ENCODE data around the gene FKBP3. TPM values are rescaled to one million over a fixed set of nuclear protein-coding genes. Genes with fewer than 3 reads are reported as not detected.

Gene FKBP3
- total RNA-seq, 4 donors from 2014 or later = 21.0 to 23.5 (median 21.2) TPM

DNA sequence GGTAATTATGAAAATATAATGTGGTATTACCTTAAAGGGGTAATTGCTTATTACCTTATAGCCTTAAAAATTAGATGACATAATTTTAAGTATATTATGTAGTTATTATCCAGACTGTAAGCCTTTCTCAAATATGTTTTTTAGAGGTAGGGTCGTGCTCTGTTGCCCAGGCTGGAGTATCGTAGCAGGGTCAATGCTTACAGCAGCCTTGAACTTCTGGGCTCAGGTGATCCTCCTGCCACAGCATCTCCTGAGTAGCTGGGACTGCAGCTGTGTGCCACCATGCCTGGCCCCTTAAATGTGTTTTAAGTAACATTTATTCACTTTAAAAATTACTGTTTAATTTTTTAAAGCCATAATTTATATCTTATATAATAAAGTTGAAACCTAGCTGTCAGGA is 40.0 kb downstream of the FKBP3 start:
- intact Hi-C loops (cut with DNase I; ENCODE audit: low total_unique reads) = no loop called here
- WGBS, 2 donors = 96 to 100% methylated on average over 2 of the region's 2 CpGs
- TF ChIP-seq, protein P1, sequence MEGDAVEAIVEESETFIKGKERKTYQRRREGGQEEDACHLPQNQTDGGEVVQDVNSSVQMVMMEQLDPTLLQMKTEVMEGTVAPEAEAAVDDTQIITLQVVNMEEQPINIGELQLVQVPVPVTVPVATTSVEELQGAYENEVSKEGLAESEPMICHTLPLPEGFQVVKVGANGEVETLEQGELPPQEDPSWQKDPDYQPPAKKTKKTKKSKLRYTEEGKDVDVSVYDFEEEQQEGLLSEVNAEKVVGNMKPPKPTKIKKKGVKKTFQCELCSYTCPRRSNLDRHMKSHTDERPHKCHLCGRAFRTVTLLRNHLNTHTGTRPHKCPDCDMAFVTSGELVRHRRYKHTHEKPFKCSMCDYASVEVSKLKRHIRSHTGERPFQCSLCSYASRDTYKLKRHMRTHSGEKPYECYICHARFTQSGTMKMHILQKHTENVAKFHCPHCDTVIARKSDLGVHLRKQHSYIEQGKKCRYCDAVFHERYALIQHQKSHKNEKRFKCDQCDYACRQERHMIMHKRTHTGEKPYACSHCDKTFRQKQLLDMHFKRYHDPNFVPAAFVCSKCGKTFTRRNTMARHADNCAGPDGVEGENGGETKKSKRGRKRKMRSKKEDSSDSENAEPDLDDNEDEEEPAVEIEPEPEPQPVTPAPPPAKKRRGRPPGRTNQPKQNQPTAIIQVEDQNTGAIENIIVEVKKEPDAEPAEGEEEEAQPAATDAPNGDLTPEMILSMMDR (IDR thresholded peaks at IDR 0.05) = no peak
- no peak for TF ChIP-seq POLR2A (IDR thresholded peaks at IDR 0.05)
- H3K4me3 ChIP-seq (ENCODE audit: low read depth, poor library complexity, severe bottlenecking) = no peak overlapping the region
- no peak for DNase-seq (ENCODE audit: low spot score in 2 of 2)

DNA sequence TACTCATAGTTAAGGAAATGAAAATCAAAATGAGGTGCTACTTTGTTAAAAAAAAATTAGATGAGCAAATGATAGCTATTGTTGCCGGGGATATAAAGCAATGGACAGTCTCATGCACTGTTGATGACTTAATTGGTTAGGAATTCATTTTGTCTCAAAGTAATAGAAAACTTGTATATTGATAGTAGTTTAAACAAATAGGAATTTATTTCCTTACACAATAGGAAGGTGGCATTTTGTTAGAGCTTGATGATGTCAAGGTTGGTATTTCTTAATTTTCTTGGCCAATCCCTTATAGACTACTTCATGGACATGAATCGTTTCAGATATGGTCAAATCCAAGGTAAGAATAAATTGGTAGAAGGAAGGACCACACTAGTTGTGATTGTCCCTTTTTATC is 42.6 kb downstream of the FKBP3 start:
- intact Hi-C loops (cut with DNase I; ENCODE audit: low total_unique reads) = no loop called here
- 84% methylated on average over 2 of the region's 2 CpGs for WGBS, 2 donors

DNA sequence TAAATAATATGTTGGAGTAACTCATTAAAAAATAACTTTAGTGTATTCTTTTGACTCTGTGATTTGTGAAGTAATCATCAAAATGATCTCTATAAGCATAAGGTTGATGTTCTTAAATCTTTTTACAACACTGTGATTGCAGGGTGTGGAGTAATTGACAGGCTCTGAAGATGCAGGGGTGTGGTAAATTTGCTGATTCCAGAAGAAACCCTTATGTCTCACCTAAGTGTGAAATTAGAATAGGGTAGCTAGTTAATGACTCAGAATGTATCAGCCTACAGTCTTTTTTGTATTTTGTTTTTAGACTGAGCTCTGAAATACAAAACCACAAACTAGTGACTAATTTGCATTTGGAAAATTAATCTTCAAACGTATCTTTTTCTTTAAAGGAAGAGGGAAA is 44.5 kb downstream of the FKBP3 start:
- intact Hi-C loops (cut with DNase I; ENCODE audit: low total_unique reads) = no loop called here
- H3K4me3 ChIP-seq (ENCODE audit: low read depth, poor library complexity, severe bottlenecking) = no peak overlapping the region
- DNase-seq (ENCODE audit: low spot score in 2 of 2) = no peak
- WGBS, 2 donors = 13 to 28% methylated on average over 1 of the region's 1 CpG
- no peak for TF ChIP-seq POLR2A (IDR thresholded peaks at IDR 0.05)
- TF ChIP-seq, protein P1 (IDR thresholded peaks at IDR 0.05) = no peak

More for the DNA sequence above, 42.6 kb downstream of the FKBP3 start:
- TF ChIP-seq, protein P1 (IDR thresholded peaks at IDR 0.05) = no peak
- no peak for TF ChIP-seq POLR2A (IDR thresholded peaks at IDR 0.05)
- H3K4me3 ChIP-seq (ENCODE audit: low read depth, poor library complexity, severe bottlenecking) = no peak overlapping the region
- DNase-seq (ENCODE audit: low spot score in 2 of 2) = no peak

DNA sequence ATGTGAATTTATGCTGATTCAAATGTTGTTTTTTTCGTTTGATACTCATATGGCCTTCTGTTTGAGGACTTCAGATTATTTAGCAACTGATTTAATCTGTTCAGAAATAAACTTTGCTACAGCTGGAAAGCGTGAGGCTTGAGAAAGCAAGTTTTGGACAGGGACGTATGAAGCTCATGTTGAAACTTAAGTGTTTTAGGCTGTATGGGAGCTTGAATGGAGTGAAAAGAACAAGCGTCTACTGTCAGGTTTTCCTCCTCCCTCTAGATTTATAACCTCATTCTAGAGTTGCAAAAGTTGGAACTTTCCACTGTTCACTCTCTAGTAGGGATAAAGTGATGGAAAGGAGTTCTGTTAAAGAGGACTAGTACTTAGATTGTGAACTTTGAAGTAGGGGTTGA is 49.3 kb downstream of the FKBP3 start:
- WGBS, 2 donors = 0 to 2% methylated on average over 4 of the region's 4 CpGs
- peak overlapping the region; percentile 62 for H3K4me3 ChIP-seq (ENCODE audit: low read depth, poor library complexity, severe bottlenecking)
- TF ChIP-seq POLR2A (IDR thresholded peaks at IDR 0.05) = no peak
- TF ChIP-seq, protein P1 (IDR thresholded peaks at IDR 0.05) = no peak
- intact Hi-C loops (cut with DNase I; ENCODE audit: low total_unique reads) = no loop called here
- no peak for DNase-seq (ENCODE audit: low spot score in 2 of 2)

DNA sequence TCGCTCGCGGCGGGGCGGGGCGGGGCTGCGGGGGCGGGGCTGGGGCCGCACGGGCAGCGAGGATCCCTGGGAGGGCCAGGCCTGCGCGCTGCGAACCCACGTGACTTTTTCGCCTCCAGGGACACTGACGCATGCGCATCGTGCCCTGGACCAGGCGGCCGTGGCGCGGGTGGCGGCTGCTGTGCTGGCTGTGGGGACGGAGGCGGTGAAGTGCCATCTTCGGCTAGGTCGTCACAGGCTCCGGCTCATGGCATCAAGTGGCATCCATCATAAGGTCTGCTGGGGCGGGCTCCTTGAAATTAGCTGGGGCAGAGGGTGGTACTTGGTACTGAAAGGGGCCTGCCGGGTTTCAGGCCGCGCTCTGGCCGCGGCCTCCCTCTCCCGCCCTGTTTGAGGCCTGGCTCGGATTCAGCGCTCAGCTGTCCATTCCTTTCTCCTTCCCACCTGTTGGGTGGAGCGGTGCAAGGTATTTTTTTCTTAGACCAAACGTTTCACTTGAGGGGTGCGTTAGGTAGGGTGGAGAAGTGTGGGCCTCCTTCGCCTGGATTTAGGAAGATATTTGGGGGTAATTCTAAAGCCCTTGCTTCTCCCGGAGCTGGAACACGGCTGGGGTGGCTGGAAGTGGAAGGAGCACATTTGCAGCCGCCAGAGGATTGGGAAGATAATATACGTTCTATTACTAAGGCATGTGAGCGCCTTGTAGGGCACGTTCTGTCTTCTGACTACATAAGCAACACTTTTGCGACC is 50.1 kb downstream of the FKBP3 start, which contains the start of gene PRPF39:
Gene PRPF39, plus strand, starts transcription at position 141 of the 747 bp plus-strand sequence. CDS start 11,124 bp downstream, outside the sequence.
- TF ChIP-seq, protein P1 (IDR thresholded peaks at IDR 0.05) = no peak
- TF ChIP-seq POLR2A (IDR thresholded peaks at IDR 0.05) = peak in 1 of 2 donors; percentile 77
- intact Hi-C loops (cut with DNase I; ENCODE audit: low total_unique reads) = no loop called here
- peak; percentile 93 to 99 for DNase-seq (ENCODE audit: low spot score in 2 of 2)
- 0% methylated on average over 31 to 33 of the region's 49 CpGs for WGBS, 2 donors
- H3K4me3 ChIP-seq (ENCODE audit: low read depth, poor library complexity, severe bottlenecking) = peak within 1 kb of the TSS; percentile 62

Data from lower leg skin (tissue), 4 donors.